IPS-18a (cell line): ENCODE data around the gene LRRC47.
"Not testable (repeated sequence)": the region's sequence is repeated elsewhere in the genome, so short reads cannot be mapped to it uniquely, and the experiment has no call there.

Experiments
- H3K27ac ChIP-seq: one replicate; pipeline ENCODE4 v1.5.1; 2013; ENCODE audit warnings: low read length
- H3K27me3 ChIP-seq: one replicate; pipeline ENCODE4 v1.6.1; 2013; ENCODE audit warnings: mild to moderate bottlenecking, low read length; ENCODE audit not compliant: control insufficient read depth, insufficient read depth
- H3K36me3 ChIP-seq: one replicate; pipeline ENCODE4 v1.6.1; 2013; ENCODE audit warnings: low read depth, low read length; ENCODE audit not compliant: control insufficient read depth
- H3K4me1 ChIP-seq: one replicate; pipeline ENCODE4 v1.6.1; 2013; ENCODE audit warnings: low read depth, low read length; ENCODE audit not compliant: control insufficient read depth
- H3K4me3 ChIP-seq: one replicate; pipeline ENCODE4 v1.5.1; 2013; ENCODE audit warnings: low read length
- H3K9ac ChIP-seq: one replicate; pipeline ENCODE4 v1.6.1; 2013; ENCODE audit warnings: mild to moderate bottlenecking, low read length, moderate library complexity
- H3K9me3 ChIP-seq: one replicate; pipeline ENCODE4 v1.6.1; 2013; ENCODE audit warnings: low read depth, low read length; ENCODE audit not compliant: control insufficient read depth

Gene LRRC47

GRCh38 chr1:3762151-3762872 lies 34.0 kb downstream of the LRRC47 start:
- H3K9me3 ChIP-seq: no peaks in the 10 kb centered on the region
- H3K36me3 ChIP-seq: no peaks in the 10 kb centered on the region
- H3K4me3 ChIP-seq: no peak overlapping the region
- H3K27ac ChIP-seq: no peak overlapping the region
- no peaks in the 10 kb centered on the region for H3K4me1 ChIP-seq
- H3K27me3 ChIP-seq: peaks cover 7% of the 10 kb centered on the region
- H3K9ac ChIP-seq: no peak overlapping the region

- H3K27ac ChIP-seq: no peak overlapping the region
- H3K27me3 ChIP-seq: peaks cover 7% of the 10 kb centered on the region
- no peaks in the 10 kb centered on the region for H3K4me1 ChIP-seq
Measured at GRCh38 chr1:3761296-3762010, 34.8 kb downstream of the LRRC47 start.

GRCh38 chr1:3759796-3760195 lies 36.5 kb downstream of the LRRC47 start:
- no peak overlapping the region for H3K27ac ChIP-seq
- H3K9me3 ChIP-seq: no peaks in the 10 kb centered on the region
- no peaks in the 10 kb centered on the region for H3K4me1 ChIP-seq
- H3K4me3 ChIP-seq: no peak overlapping the region
- H3K27me3 ChIP-seq: peaks cover 7% of the 10 kb centered on the region
- H3K9ac ChIP-seq: no peak overlapping the region
- no peaks in the 10 kb centered on the region for H3K36me3 ChIP-seq

More at GRCh38 chr1:3761296-3762010, 34.8 kb downstream of the LRRC47 start:
- Histone ChIP-seq H3K4me3 (no peak overlapping the region), H3K9me3 (no peaks in the 10 kb centered on the region), H3K9ac (no peak overlapping the region), H3K36me3 (no peaks in the 10 kb centered on the region)

- H3K27me3 ChIP-seq: peaks cover 7% of the 10 kb centered on the region
- H3K36me3 ChIP-seq: no peaks in the 10 kb centered on the region
- no peaks in the 10 kb centered on the region for H3K4me1 ChIP-seq
- H3K9ac ChIP-seq: no peak overlapping the region
- no peak overlapping the region for H3K4me3 ChIP-seq
- no peaks in the 10 kb centered on the region for H3K9me3 ChIP-seq
- no peak overlapping the region for H3K27ac ChIP-seq
Measured at GRCh38 chr1:3759164-3759563, 37.1 kb downstream of the LRRC47 start.

- no peak overlapping the region for H3K4me3 ChIP-seq
- H3K36me3 ChIP-seq: no peaks in the 10 kb centered on the region
- H3K9me3 ChIP-seq: no peaks in the 10 kb centered on the region
- no peak overlapping the region for H3K27ac ChIP-seq
- no peaks in the 10 kb centered on the region for H3K4me1 ChIP-seq
- H3K27me3 ChIP-seq: peaks cover 7% of the 10 kb centered on the region
- H3K9ac ChIP-seq: no peak overlapping the region
Measured at GRCh38 chr1:3756394-3756793, 39.9 kb downstream of the LRRC47 start.

GRCh38 chr1:3753656-3754454 lies 42.4 kb downstream of the LRRC47 start:
- Histone ChIP-seq H3K9ac (no peak overlapping the region), H3K9me3 (no peaks in the 10 kb centered on the region), H3K4me3 (no peak overlapping the region), H3K27ac (no peak overlapping the region), H3K4me1 (no peaks in the 10 kb centered on the region), H3K36me3 (no peaks in the 10 kb centered on the region), H3K27me3 (peaks cover 6% of the 10 kb centered on the region)

GRCh38 chr1:3752400-3752945 lies 43.8 kb downstream of the LRRC47 start, which contains the start of gene CCDC27:
Gene CCDC27 (plus strand): TSS chr1:3752450. CDS start chr1:3752482, 32 bp downstream.
- H3K27ac ChIP-seq: no peak within 1 kb of the TSS
- H3K9me3 ChIP-seq: no peaks in the 10 kb centered on the region
- no peak within 1 kb of the TSS for H3K9ac ChIP-seq
- no peaks in the 10 kb centered on the region for H3K4me1 ChIP-seq
- peaks cover 6% of the 10 kb centered on the region for H3K27me3 ChIP-seq
- H3K4me3 ChIP-seq: no peak within 1 kb of the TSS
- no peaks in the 10 kb centered on the region for H3K36me3 ChIP-seq

GRCh38 chr1:3750741-3751140 lies 45.6 kb downstream of the LRRC47 start:
- H3K36me3 ChIP-seq: no peaks in the 10 kb centered on the region
- no peak overlapping the region for H3K4me3 ChIP-seq
- no peak overlapping the region for H3K27ac ChIP-seq
- H3K27me3 ChIP-seq: peaks cover 6% of the 10 kb centered on the region
- H3K9ac ChIP-seq: no peak overlapping the region
- H3K9me3 ChIP-seq: no peaks in the 10 kb centered on the region
- peaks cover 4% of the 10 kb centered on the region for H3K4me1 ChIP-seq

- Histone ChIP-seq H3K27me3 (peaks cover 6% of the 10 kb centered on the region), H3K4me3 (no peak overlapping the region), H3K4me1 (peaks cover 8% of the 10 kb centered on the region), H3K27ac (no peak overlapping the region), H3K36me3 (no peaks in the 10 kb centered on the region), H3K9ac (no peak overlapping the region), H3K9me3 (no peaks in the 10 kb centered on the region)
Measured at GRCh38 chr1:3749512-3749911, 46.8 kb downstream of the LRRC47 start.

- not testable (repeated sequence) for H3K9ac ChIP-seq, H3K36me3 ChIP-seq, H3K9me3 ChIP-seq, H3K27ac ChIP-seq, H3K4me3 ChIP-seq, H3K4me1 ChIP-seq, H3K27me3 ChIP-seq
Measured at GRCh38 chr1:3748316-3748900, 47.9 kb downstream of the LRRC47 start.

GRCh38 chr1:3747903-3748302 lies 48.4 kb downstream of the LRRC47 start:
- Histone ChIP-seq H3K4me1 (peaks cover 8% of the 10 kb centered on the region), H3K36me3 (peaks cover 4% of the 10 kb centered on the region), H3K27me3 (peaks cover 6% of the 10 kb centered on the region), H3K27ac (no peak overlapping the region), H3K9ac (no peak overlapping the region), H3K9me3 (no peaks in the 10 kb centered on the region), H3K4me3 (no peak overlapping the region)
